Neural crest cell (in vitro differentiated cells): Measurements from ENCODE around the gene RHCE. TPM values are rescaled to one million over a fixed set of nuclear protein-coding genes. Genes with fewer than 3 reads are reported as not detected.
A peak's percentile ranks its signal among the peaks of the same experiment; 100 is the strongest.
"Not testable (repeated sequence)": the region's sequence is repeated elsewhere in the genome, so short reads cannot be mapped to it uniquely, and the experiment has no call there.

Source experiments
- DNase-seq: peaks from one replicate; pipeline ENCODE4 v3.0.0; 2021; ENCODE audit warnings: low read depth, mixed read lengths, low spot score
- H3K27ac Mint-ChIP-seq: one replicate; pipeline ENCODE4 v1.8.0; 2021; ENCODE audit warnings: mild to moderate bottlenecking, mixed read lengths; ENCODE audit not compliant: unreplicated experiment
- H3K27me3 Mint-ChIP-seq: 2 replicates; pipeline ENCODE4 v1.8.0; 2021; ENCODE audit warnings: low read depth, mild to moderate bottlenecking, mixed read lengths
- H3K36me3 Mint-ChIP-seq: 2 replicates; pipeline ENCODE4 v1.8.0; 2021; ENCODE audit warnings: low read depth, mild to moderate bottlenecking, mixed read lengths
- H3K4me1 Mint-ChIP-seq: 2 replicates; pipeline ENCODE4 v1.8.0; 2021; ENCODE audit warnings: mixed read lengths
- H3K4me3 Mint-ChIP-seq: one replicate; pipeline ENCODE4 v1.8.0; 2021; ENCODE audit warnings: mild to moderate bottlenecking, mixed read lengths
- H3K9me3 Mint-ChIP-seq: 2 replicates; pipeline ENCODE4 v1.8.0; 2021; ENCODE audit warnings: mixed read lengths
- CTCF ChIP-seq: fragments of 200-600 bp; sonication (generic); conservative IDR thresholded peaks from 2 replicates; pipeline ENCODE4 v1.5.0; 2021; ENCODE audit warnings: antibody characterized with exemption, mild to moderate bottlenecking
- total RNA-seq: library from RNA; stranded (reverse); gene quantifications from 2 replicates; pipeline ENCODE4 v1.2.1, GENCODE V29; 2021

The RHCE gene
- total RNA-seq, 1 donor from 2014 or later = not detected

GRCh38 chr1:25369691-25370271 is 50.8 kb downstream of the RHCE start:
- H3K4me3 Mint-ChIP-seq, H3K36me3 Mint-ChIP-seq, H3K9me3 Mint-ChIP-seq, DNase-seq, H3K27ac Mint-ChIP-seq, H3K27me3 Mint-ChIP-seq, H3K4me1 Mint-ChIP-seq: not testable (repeated sequence)

- Mint-ChIP-seq H3K36me3 (no peaks in the 10 kb centered on the region), H3K27me3 (no peaks in the 10 kb centered on the region), H3K4me1 (no peaks in the 10 kb centered on the region), H3K9me3 (no peaks in the 10 kb centered on the region), H3K27ac (no peak overlapping the region), H3K4me3 (no peak overlapping the region)
- no peak for TF ChIP-seq CTCF
- DNase-seq = no peak
These were observed 51.4 kb downstream of the RHCE start for GRCh38 chr1:25369241-25369640.

- not testable (repeated sequence) for DNase-seq, H3K4me1 Mint-ChIP-seq, H3K36me3 Mint-ChIP-seq, H3K4me3 Mint-ChIP-seq, H3K27ac Mint-ChIP-seq, H3K9me3 Mint-ChIP-seq, H3K27me3 Mint-ChIP-seq
These were observed 57.7 kb downstream of the RHCE start for GRCh38 chr1:25362634-25363559.

- H3K9me3 Mint-ChIP-seq = no peaks in the 10 kb centered on the region
- peaks cover 8% of the 10 kb centered on the region for H3K36me3 Mint-ChIP-seq
- no peak for DNase-seq
- no peaks in the 10 kb centered on the region for H3K4me1 Mint-ChIP-seq
- H3K27me3 Mint-ChIP-seq = no peaks in the 10 kb centered on the region
- TF ChIP-seq CTCF = no peak
- no peak overlapping the region for H3K27ac Mint-ChIP-seq
- no peak overlapping the region for H3K4me3 Mint-ChIP-seq
These were observed 58.7 kb downstream of the RHCE start for GRCh38 chr1:25361901-25362300.

- Mint-ChIP-seq H3K9me3 (no peaks in the 10 kb centered on the region), H3K27ac (peak overlapping the region; percentile 88), H3K36me3 (peaks cover 8% of the 10 kb centered on the region), H3K4me1 (no peaks in the 10 kb centered on the region), H3K27me3 (no peaks in the 10 kb centered on the region), H3K4me3 (no peak overlapping the region)
- no peak for TF ChIP-seq CTCF
- no peak for DNase-seq
These were observed 59.7 kb downstream of the RHCE start for GRCh38 chr1:25360596-25361581.

GRCh38 chr1:25356848-25357247 is 63.8 kb downstream of the RHCE start:
- TF ChIP-seq CTCF = no peak
- no peaks in the 10 kb centered on the region for H3K4me1 Mint-ChIP-seq
- no peak overlapping the region for H3K27ac Mint-ChIP-seq
- H3K4me3 Mint-ChIP-seq = no peak overlapping the region
- H3K36me3 Mint-ChIP-seq = peaks cover 9% of the 10 kb centered on the region
- no peak for DNase-seq
- no peaks in the 10 kb centered on the region for H3K27me3 Mint-ChIP-seq
- H3K9me3 Mint-ChIP-seq = no peaks in the 10 kb centered on the region
